Neural cell (in vitro differentiated cells): ENCODE data around the gene JADE2. TPM values are rescaled to one million over a fixed set of nuclear protein-coding genes. Genes with fewer than 3 reads are reported as not detected.

Source experiments
- H2AFZ ChIP-seq: fragments of 200-600, 300-800 bp; sonication (generic), shearing (Covaris generic); 2 replicates; pipeline ENCODE4 v1.6.0; 2014; ENCODE audit warnings: low read depth, mild to moderate bottlenecking, antibody characterized with exemption, low read length, moderate library complexity
- H3F3A ChIP-seq: fragments of 200-600 bp; shearing (Covaris generic); 2 replicates; pipeline ENCODE4 v1.6.1; 2016; ENCODE audit warnings: mild to moderate bottlenecking, moderate library complexity, mixed read lengths, antibody characterized with exemption, low read length; ENCODE audit not compliant: insufficient read depth, poor library complexity, severe bottlenecking
- H3K27ac ChIP-seq: fragments of 200-600, 300-800 bp; sonication (generic), shearing (Covaris generic); 2 replicates; pipeline ENCODE4 v1.5.1; 2014; ENCODE audit warnings: mild to moderate bottlenecking, low read length, moderate library complexity
- H3K27me3 ChIP-seq: fragments of 300-800, 200-600 bp; sonication (generic), shearing (Covaris generic); 2 replicates; pipeline ENCODE4 v1.6.0; 2014; ENCODE audit warnings: mild to moderate bottlenecking, low read depth, low read length, moderate library complexity; ENCODE audit not compliant: insufficient read depth
- H3K36me3 ChIP-seq: fragments of 300-800, 200-600 bp; sonication (generic), shearing (Covaris generic); 2 replicates; pipeline ENCODE4 v1.5.1; 2014; ENCODE audit warnings: mild to moderate bottlenecking, antibody characterized with exemption, low read length, moderate library complexity; ENCODE audit not compliant: insufficient read depth
- H3K4me2 ChIP-seq: fragments of 300-800, 200-600 bp; sonication (generic), shearing (Covaris generic); 2 replicates; pipeline ENCODE4 v1.6.0; 2014; ENCODE audit warnings: mild to moderate bottlenecking, low read length
- H3K4me3 ChIP-seq: fragments of 300-800, 200-600 bp; sonication (generic), shearing (Covaris generic); 2 replicates; pipeline ENCODE4 v1.5.1; 2014; ENCODE audit warnings: mild to moderate bottlenecking, low read length, moderate library complexity
- H3K79me2 ChIP-seq: fragments of 200-600 bp; shearing (Covaris generic); replicated peaks from 2 replicates; pipeline ENCODE4 v1.6.0; 2014; ENCODE audit warnings: mild to moderate bottlenecking, low read length, moderate library complexity; ENCODE audit not compliant: insufficient read depth
- H3K9ac ChIP-seq: fragments of 300-800, 200-600 bp; sonication (generic), shearing (Covaris generic); 2 replicates; pipeline ENCODE4 v1.6.1; 2016; ENCODE audit warnings: mild to moderate bottlenecking, low read length, mixed read lengths
- H3K9me2 ChIP-seq: fragments of 200-600 bp; shearing (Covaris generic); 2 replicates; pipeline ENCODE4 v1.6.1; 2016; ENCODE audit warnings: mild to moderate bottlenecking, low read length, mixed read lengths; ENCODE audit not compliant: insufficient read depth
- H3K9me3 ChIP-seq: fragments of 200-600, 300-800 bp; sonication (generic), shearing (Covaris generic); 2 replicates; pipeline ENCODE4 v1.6.1; 2016; ENCODE audit warnings: mild to moderate bottlenecking, mixed run types, low read length, moderate library complexity, mixed read lengths
- H4K20me1 ChIP-seq: fragments of 200-600 bp; shearing (Covaris generic); 2 replicates; pipeline ENCODE4 v1.6.1; 2016; ENCODE audit warnings: mild to moderate bottlenecking, mixed run types; ENCODE audit not compliant: insufficient read depth
- EP300 ChIP-seq: fragments of 450-650 bp; conservative IDR thresholded peaks from 2 replicates; pipeline ENCODE4 v1.6.1; 2014; ENCODE audit warnings: antibody characterized with exemption, mild to moderate bottlenecking, moderate library complexity; ENCODE audit not compliant: poor library complexity, severe bottlenecking
- EZH2 ChIP-seq: fragments of 200-600, 300-800 bp; shearing (Covaris generic), sonication (generic); IDR thresholded peaks from 2 replicates; pipeline ENCODE4 v1.6.1; 2014; ENCODE audit warnings: antibody characterized with exemption, low read length, borderline replicate concordance, mild to moderate bottlenecking; ENCODE audit not compliant: insufficient read depth, poor library complexity, severe bottlenecking
- MXI1 ChIP-seq: fragments of 450-650 bp; conservative IDR thresholded peaks from 2 replicates; pipeline ENCODE4 v1.6.1; 2014; ENCODE audit warnings: antibody characterized with exemption, mild to moderate bottlenecking; ENCODE audit not compliant: poor library complexity, severe bottlenecking
- POLR2AphosphoS5 ChIP-seq: IDR thresholded peaks from 2 replicates; pipeline ENCODE4 v1.6.1; 2012
- RAD21 ChIP-seq: fragments of 450-650 bp; conservative IDR thresholded peaks from 2 replicates; pipeline ENCODE4 v1.6.1; 2014; ENCODE audit warnings: antibody characterized with exemption, mild to moderate bottlenecking, moderate library complexity
- REST ChIP-seq: IDR thresholded peaks from 2 replicates; pipeline ENCODE4 v1.6.1; 2012; ENCODE audit warnings: borderline replicate concordance
- SMC3 ChIP-seq: fragments of 450-650 bp; conservative IDR thresholded peaks from 2 replicates; pipeline ENCODE4 v1.6.1; 2014; ENCODE audit warnings: antibody characterized with exemption, mild to moderate bottlenecking, moderate library complexity; ENCODE audit not compliant: poor library complexity
- TAF1 ChIP-seq: IDR thresholded peaks from 2 replicates; pipeline ENCODE4 v1.6.1; 2012; ENCODE audit warnings: low read depth
- polyA plus RNA-seq: library from polyadenylated mRNA; depleted of rRNA; stranded (reverse); fragments of >200 nt; gene quantifications from 2 replicates; pipeline ENCODE4 v1.2.3, GENCODE V29; 2014
- TF ChIP-seq, protein P1 (sequence below): fragments of 450-650 bp; IDR thresholded peaks from 2 replicates; pipeline ENCODE4 v1.5.1; 2014; ENCODE audit warnings: antibody characterized with exemption, mild to moderate bottlenecking, moderate library complexity; ENCODE audit not compliant: poor library complexity, severe bottlenecking

Gene JADE2
- polyA plus RNA-seq, 1 donor from 2014 or later: 1.9 TPM

DNA sequence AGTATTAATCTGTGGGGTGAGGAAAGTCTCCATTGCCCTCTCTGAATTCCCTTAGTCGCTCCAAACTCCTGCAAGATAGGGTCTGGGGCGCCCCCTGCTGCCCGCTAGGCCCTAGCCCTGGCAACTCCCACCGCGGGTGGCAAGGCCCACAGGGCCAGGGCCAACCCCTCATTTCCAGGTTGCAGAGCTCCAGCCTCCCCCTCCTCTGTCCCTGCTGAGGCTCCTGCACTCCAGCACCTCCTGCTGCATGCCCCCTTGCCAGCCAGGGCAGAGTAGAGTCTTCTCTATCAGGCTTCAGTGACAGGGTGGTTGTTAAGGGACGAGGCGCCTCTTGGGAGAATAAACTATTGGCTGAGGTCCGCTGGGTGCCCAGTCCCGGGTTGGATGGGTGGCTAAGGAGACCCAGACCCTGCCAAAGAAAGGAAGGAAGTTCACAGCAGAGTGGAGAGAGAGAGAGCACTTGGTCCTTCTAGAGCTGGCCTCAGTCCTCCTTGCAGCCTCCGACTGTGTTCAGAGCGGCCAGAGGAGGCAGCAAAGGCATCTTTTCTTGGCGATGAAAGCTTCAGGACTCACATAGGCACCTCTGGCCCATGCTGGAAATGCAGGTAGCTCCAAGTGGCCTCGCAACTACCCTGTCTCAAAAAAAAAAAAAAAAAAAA lies 61.5 kb downstream of the JADE2 start:
- TF ChIP-seq SMC3 (peak; percentile 35), RAD21 (peak; percentile 42), POLR2AphosphoS5 (no peak)
- TF ChIP-seq, protein P1, sequence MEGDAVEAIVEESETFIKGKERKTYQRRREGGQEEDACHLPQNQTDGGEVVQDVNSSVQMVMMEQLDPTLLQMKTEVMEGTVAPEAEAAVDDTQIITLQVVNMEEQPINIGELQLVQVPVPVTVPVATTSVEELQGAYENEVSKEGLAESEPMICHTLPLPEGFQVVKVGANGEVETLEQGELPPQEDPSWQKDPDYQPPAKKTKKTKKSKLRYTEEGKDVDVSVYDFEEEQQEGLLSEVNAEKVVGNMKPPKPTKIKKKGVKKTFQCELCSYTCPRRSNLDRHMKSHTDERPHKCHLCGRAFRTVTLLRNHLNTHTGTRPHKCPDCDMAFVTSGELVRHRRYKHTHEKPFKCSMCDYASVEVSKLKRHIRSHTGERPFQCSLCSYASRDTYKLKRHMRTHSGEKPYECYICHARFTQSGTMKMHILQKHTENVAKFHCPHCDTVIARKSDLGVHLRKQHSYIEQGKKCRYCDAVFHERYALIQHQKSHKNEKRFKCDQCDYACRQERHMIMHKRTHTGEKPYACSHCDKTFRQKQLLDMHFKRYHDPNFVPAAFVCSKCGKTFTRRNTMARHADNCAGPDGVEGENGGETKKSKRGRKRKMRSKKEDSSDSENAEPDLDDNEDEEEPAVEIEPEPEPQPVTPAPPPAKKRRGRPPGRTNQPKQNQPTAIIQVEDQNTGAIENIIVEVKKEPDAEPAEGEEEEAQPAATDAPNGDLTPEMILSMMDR: peak; percentile 43
- no peaks in the 10 kb centered on the region for H3K27me3 ChIP-seq
- no peak overlapping the region for H3K4me3 ChIP-seq
- no peak overlapping the region for H3K9ac ChIP-seq
- no peaks in the 10 kb centered on the region for H3K9me3 ChIP-seq
- no peaks in the 10 kb centered on the region for H3K9me2 ChIP-seq
- no peaks in the 10 kb centered on the region for H3K79me2 ChIP-seq
- H3K36me3 ChIP-seq: no peaks in the 10 kb centered on the region
- H2AFZ ChIP-seq: no peak overlapping the region
- no peak overlapping the region for H3K4me2 ChIP-seq
- H3K27ac ChIP-seq: no peak overlapping the region
- H4K20me1 ChIP-seq: no peaks in the 10 kb centered on the region
- no peaks in the 10 kb centered on the region for H3F3A ChIP-seq

DNA sequence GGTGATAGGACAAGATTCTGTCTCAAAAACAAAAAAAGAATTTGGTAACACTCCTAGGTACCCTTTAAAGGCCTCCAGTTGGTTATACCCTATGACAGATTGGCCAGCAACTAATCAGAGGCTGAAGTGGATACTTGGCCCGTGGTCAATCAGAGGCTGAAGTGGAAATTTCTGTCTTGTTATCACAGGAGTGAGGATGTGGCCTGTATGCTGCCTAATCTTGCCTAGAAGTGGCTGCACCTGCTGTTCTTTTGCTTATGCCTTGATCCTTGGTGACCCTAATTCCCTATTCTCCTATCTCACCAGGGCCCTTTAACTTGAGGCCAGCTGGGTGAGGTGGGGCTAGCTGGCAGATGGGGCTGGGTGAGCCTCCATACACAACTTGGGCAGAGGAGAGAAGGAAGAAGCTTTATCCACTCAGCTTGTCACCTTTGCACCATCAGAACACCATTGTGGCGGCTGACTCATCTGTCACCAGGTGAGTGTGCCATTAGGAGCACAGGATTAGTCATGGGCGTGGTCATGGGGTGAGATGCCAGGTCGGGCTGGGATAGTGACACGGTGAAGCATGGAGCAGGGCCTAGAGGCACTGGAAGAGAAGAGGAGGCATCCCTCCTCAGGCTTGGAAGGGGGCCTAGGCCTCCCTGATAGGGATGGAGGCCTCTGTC lies 65.7 kb downstream of the JADE2 start:
- no peaks in the 10 kb centered on the region for H3K36me3 ChIP-seq
- H3K27ac ChIP-seq: no peak overlapping the region

GRCh38 chr5:134592141-134592746 lies 66.8 kb downstream of the JADE2 start:
- no peaks in the 10 kb centered on the region for H3F3A ChIP-seq
- no peaks in the 10 kb centered on the region for H4K20me1 ChIP-seq
- no peaks in the 10 kb centered on the region for H3K79me2 ChIP-seq
- H3K36me3 ChIP-seq: no peaks in the 10 kb centered on the region
- no peak overlapping the region for H2AFZ ChIP-seq
- H3K27ac ChIP-seq: no peak overlapping the region
- H3K27me3 ChIP-seq: no peaks in the 10 kb centered on the region
- no peak overlapping the region for H3K4me3 ChIP-seq
- no peak overlapping the region for H3K4me2 ChIP-seq
- H3K9me2 ChIP-seq: no peaks in the 10 kb centered on the region
- H3K9ac ChIP-seq: no peak overlapping the region
- no peaks in the 10 kb centered on the region for H3K9me3 ChIP-seq
- TF ChIP-seq TAF1: no peak
- TF ChIP-seq EZH2: no peak
- no peak for TF ChIP-seq EP300
- TF ChIP-seq RAD21: no peak
- TF ChIP-seq POLR2AphosphoS5: no peak
- no peak for TF ChIP-seq REST
- no peak for TF ChIP-seq MXI1
- TF ChIP-seq SMC3: no peak

More for the DNA sequence above, 65.7 kb downstream of the JADE2 start:
- H3K79me2 ChIP-seq: no peaks in the 10 kb centered on the region
- no peaks in the 10 kb centered on the region for H3K27me3 ChIP-seq
- TF ChIP-seq SMC3: no peak
- TF ChIP-seq EZH2: no peak
- no peak for TF ChIP-seq TAF1
- TF ChIP-seq, protein P1: no peak
- TF ChIP-seq EP300: no peak
- H3K9me3 ChIP-seq: no peaks in the 10 kb centered on the region
- no peak overlapping the region for H2AFZ ChIP-seq
- H3K9ac ChIP-seq: no peak overlapping the region
- no peaks in the 10 kb centered on the region for H3F3A ChIP-seq
- no peak overlapping the region for H3K4me2 ChIP-seq
- H4K20me1 ChIP-seq: no peaks in the 10 kb centered on the region
- H3K4me3 ChIP-seq: no peak overlapping the region
- no peaks in the 10 kb centered on the region for H3K9me2 ChIP-seq
